ENCODE data around the gene OPN1MW2. TPM values are rescaled to one million over a fixed set of nuclear protein-coding genes. Genes with fewer than 3 reads are reported as not detected.
"Not testable (repeated sequence)": the region's sequence is repeated elsewhere in the genome, so short reads cannot be mapped to it uniquely, and the experiment has no call there.

Gene OPN1MW2
- not detected for polyA plus RNA-seq (2012; ENCODE audit: insufficient read depth, insufficient read length, low read depth)

DNA sequence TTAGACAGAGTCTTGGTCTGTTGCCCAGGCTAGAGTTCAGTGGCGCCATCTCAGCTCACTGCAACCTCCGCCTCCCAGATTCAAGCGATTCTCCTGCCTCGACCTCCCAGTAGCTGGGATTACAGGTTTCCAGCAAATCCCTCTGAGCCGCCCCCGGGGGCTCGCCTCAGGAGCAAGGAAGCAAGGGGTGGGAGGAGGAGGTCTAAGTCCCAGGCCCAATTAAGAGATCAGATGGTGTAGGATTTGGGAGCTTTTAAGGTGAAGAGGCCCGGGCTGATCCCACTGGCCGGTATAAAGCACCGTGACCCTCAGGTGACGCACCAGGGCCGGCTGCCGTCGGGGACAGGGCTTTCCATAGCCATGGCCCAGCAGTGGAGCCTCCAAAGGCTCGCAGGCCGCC, at the start of gene OPN1MW2:
Gene OPN1MW2, plus strand, starts transcription at position 301 of the 400 bp plus-strand sequence. Its CDS starts 60 bp downstream, at position 361.
- not testable (repeated sequence) for DNase-seq; H3K4me3 ChIP-seq (ENCODE audit: low read depth, low read length); H3K4me1 ChIP-seq; H3K27me3 ChIP-seq; H3K36me3 ChIP-seq; H3K9me3 ChIP-seq

DNA sequence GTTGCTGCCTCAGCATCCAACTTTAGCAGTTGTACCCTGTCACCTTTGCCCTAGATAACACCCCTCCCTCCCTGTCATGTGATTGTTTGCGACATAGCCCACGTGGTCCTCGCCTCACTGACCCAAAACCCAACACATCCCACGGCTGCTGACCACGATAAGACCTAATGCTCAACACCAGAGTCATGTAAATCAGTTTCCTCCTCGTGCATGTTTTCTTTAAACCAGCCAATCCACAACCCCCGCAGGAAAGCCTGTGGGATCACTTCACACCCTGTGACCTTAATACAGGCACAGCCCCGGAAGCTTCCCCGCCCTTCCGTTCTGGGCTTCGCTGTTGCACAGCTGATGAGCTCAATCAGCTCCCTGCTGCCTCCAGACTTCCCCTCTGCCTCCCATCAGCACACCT, 47.0 kb upstream of the OPN1MW2 start:
- not testable (repeated sequence) for H3K4me1 ChIP-seq; DNase-seq; H3K36me3 ChIP-seq; H3K27me3 ChIP-seq; H3K9me3 ChIP-seq; H3K4me3 ChIP-seq (ENCODE audit: low read depth, low read length)

- not testable (repeated sequence) for H3K27me3 ChIP-seq; H3K36me3 ChIP-seq; DNase-seq; H3K4me1 ChIP-seq; H3K9me3 ChIP-seq; H3K4me3 ChIP-seq (ENCODE audit: low read depth, low read length)
These were observed 45.2 kb upstream of the OPN1MW2 start for GRCh38 chrX:154174356-154174755.

DNA sequence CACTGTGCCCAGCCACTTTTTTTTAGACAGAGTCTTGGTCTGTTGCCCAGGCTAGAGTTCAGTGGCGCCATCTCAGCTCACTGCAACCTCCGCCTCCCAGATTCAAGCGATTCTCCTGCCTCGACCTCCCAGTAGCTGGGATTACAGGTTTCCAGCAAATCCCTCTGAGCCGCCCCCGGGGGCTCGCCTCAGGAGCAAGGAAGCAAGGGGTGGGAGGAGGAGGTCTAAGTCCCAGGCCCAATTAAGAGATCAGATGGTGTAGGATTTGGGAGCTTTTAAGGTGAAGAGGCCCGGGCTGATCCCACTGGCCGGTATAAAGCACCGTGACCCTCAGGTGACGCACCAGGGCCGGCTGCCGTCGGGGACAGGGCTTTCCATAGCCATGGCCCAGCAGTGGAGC, 37.3 kb upstream of the OPN1MW2 start, which contains the start of gene OPN1MW:
Gene OPN1MW, plus strand, starts transcription at position 301 of the 400 bp plus-strand sequence. Its CDS starts 82 bp downstream, at position 383.
- H3K27me3 ChIP-seq; H3K4me3 ChIP-seq (ENCODE audit: low read depth, low read length); H3K4me1 ChIP-seq; H3K9me3 ChIP-seq; DNase-seq; H3K36me3 ChIP-seq: not testable (repeated sequence)

- H3K9me3 ChIP-seq; H3K4me3 ChIP-seq (ENCODE audit: low read depth, low read length); H3K27me3 ChIP-seq; H3K36me3 ChIP-seq; H3K4me1 ChIP-seq; DNase-seq: not testable (repeated sequence)
These were observed 35.8 kb upstream of the OPN1MW2 start for GRCh38 chrX:154183794-154184193.

GRCh38 chrX:154192846-154193245, 26.7 kb upstream of the OPN1MW2 start:
- H3K27me3 ChIP-seq; H3K4me1 ChIP-seq; H3K4me3 ChIP-seq (ENCODE audit: low read depth, low read length); H3K9me3 ChIP-seq; DNase-seq; H3K36me3 ChIP-seq: not testable (repeated sequence)

GRCh38 chrX:154194316-154194715, 25.2 kb upstream of the OPN1MW2 start:
- H3K4me3 ChIP-seq (ENCODE audit: low read depth, low read length); H3K4me1 ChIP-seq; H3K27me3 ChIP-seq; H3K9me3 ChIP-seq; DNase-seq; H3K36me3 ChIP-seq: not testable (repeated sequence)

DNA sequence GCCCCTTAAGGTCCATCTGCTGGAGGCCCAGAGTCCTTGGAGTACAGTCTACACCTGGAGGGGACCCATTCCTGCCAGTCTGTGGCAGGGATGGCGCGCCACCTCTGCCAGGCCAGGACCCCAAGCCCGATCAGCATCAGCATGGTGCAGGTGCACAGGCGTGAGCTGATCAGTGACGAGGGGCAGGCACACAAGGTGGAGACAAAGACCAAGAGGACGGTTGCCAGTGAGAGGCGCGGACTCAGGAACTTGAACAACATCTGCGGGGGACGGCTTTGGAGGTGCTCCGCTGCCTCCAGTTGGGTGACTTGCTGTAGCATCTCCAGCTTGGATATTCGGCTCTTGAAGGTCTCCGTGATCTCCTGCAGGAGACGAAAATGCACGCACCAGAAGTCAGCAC, 23.1 kb upstream of the OPN1MW2 start:
- H3K4me3 ChIP-seq (ENCODE audit: low read depth, low read length); DNase-seq; H3K36me3 ChIP-seq; H3K9me3 ChIP-seq; H3K4me1 ChIP-seq; H3K27me3 ChIP-seq: not testable (repeated sequence)

DNA sequence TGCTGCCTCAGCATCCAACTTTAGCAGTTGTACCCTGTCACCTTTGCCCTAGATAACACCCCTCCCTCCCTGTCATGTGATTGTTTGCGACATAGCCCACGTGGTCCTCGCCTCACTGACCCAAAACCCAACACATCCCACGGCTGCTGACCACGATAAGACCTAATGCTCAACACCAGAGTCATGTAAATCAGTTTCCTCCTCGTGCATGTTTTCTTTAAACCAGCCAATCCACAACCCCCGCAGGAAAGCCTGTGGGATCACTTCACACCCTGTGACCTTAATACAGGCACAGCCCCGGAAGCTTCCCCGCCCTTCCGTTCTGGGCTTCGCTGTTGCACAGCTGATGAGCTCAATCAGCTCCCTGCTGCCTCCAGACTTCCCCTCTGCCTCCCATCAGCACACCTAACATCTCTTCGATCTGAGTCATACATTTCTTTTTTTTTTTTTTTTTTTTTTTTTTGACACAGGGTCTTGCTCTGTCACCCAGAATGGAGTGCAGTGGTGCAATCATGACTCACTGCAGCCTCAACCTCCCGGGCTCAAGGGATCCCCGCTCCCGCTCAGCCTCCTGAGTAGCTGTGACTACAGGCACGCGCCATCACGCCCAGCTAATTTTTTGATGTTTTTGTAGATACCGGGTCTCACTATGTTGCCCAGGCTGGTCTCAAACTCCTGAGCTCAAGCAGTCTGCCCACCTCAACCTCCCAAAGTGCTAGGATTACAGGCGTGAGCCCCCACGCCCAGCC, 9.7 kb upstream of the OPN1MW2 start:
- not testable (repeated sequence) for H3K4me3 ChIP-seq (ENCODE audit: low read depth, low read length); H3K27me3 ChIP-seq; H3K4me1 ChIP-seq; H3K36me3 ChIP-seq; H3K9me3 ChIP-seq; DNase-seq

GRCh38 chrX:154211057-154211456, 8.5 kb upstream of the OPN1MW2 start:
- not testable (repeated sequence) for H3K4me1 ChIP-seq; H3K4me3 ChIP-seq (ENCODE audit: low read depth, low read length); H3K27me3 ChIP-seq; H3K36me3 ChIP-seq; H3K9me3 ChIP-seq; DNase-seq

DNA sequence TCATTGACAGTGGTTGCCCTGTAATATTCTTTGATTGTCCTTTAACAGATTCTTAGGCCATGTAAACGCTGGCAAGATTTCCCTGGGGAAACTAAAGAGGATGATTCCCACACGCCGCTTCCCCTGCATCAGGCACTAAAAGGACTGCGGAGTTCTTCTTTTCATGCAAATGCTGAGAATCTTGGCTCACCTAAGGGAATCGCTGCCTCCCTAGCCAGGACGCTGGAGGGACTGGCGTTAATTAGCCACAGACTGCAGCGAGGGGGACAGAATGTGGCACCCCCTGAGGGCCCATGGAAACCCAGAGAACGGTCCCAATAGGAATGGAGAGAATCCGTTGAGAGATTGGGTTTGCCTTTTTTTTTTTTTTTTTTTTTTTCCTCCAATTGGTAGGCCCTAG, 8.1 kb upstream of the OPN1MW2 start:
- not testable (repeated sequence) for H3K36me3 ChIP-seq; H3K27me3 ChIP-seq; H3K4me1 ChIP-seq; H3K4me3 ChIP-seq (ENCODE audit: low read depth, low read length); DNase-seq; H3K9me3 ChIP-seq

DNA sequence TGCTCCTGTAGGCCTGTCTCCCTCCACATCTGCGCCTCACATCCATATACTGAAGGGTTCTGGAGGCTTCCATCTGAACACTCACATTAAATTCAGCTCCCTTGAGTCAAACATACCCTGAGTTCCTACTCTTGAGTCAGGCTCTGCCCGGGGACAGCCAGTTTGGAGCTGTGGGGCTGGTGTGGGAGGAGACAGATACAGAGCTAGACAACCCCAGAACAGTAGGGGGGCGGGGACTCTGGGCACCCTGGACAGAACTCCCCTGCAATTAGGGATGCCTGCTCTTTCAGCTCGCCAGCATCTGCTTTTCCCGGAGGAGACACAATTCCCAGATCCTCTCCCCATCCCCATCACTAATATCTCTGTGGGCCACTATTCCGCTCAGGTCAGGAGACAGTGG, 5.7 kb downstream of the OPN1MW2 start:
- not testable (repeated sequence) for DNase-seq, H3K9me3 ChIP-seq

DNA sequence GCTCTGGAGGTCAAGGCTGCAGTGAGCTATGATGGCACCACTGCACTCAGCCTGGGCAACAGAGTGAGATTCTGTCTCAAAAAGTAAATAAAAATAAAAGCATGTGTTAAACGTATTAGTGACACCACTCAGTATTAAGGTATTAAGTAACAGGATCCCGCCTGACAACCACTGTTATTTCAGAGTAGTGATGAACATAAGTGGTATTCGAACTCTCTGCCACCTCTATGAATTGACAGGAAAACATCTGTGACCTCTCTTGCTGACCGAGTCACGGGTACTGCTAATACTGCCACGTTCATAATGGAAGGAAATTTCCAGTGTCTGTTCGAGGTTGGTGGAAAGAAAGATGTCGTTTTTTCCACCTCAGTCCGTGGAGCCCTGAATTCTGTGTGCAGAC, 7.2 kb downstream of the OPN1MW2 start:
- not testable (repeated sequence) for H3K9me3 ChIP-seq; H3K4me3 ChIP-seq (ENCODE audit: low read depth, low read length); H3K27me3 ChIP-seq; H3K4me1 ChIP-seq; H3K36me3 ChIP-seq; DNase-seq

More for the DNA sequence above, 5.7 kb downstream of the OPN1MW2 start:
- not testable (repeated sequence) for H3K27me3 ChIP-seq; H3K4me3 ChIP-seq (ENCODE audit: low read depth, low read length); H3K4me1 ChIP-seq; H3K36me3 ChIP-seq

DNA sequence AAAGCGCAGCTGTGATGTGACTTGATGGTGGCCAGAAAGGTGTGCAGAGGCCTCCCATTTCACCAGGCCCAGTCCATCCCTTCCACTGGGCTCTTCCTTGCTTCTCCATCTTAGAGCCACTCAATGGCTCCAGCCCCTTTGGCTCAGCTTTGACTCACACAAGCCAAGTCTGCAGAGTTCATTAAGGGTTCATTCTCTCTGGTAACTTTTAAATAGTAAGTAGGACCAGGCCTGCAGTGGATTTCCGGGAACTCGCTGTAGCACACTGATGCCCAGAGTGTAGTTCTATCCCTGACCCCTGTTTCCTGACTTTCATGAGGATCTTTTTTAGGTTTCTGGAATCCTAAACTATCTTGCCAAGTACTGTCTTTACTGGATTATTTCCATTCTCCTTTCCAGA, 11.9 kb downstream of the OPN1MW2 start:
- H3K27me3 ChIP-seq; H3K4me1 ChIP-seq; H3K4me3 ChIP-seq (ENCODE audit: low read depth, low read length); H3K9me3 ChIP-seq; DNase-seq; H3K36me3 ChIP-seq: not testable (repeated sequence)

DNA sequence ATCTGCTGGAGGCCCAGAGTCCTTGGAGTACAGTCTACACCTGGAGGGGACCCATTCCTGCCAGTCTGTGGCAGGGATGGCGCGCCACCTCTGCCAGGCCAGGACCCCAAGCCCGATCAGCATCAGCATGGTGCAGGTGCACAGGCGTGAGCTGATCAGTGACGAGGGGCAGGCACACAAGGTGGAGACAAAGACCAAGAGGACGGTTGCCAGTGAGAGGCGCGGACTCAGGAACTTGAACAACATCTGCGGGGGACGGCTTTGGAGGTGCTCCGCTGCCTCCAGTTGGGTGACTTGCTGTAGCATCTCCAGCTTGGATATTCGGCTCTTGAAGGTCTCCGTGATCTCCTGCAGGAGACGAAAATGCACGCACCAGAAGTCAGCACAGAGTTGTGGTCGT, 14.1 kb downstream of the OPN1MW2 start:
- not testable (repeated sequence) for H3K9me3 ChIP-seq; H3K27me3 ChIP-seq; DNase-seq; H3K4me3 ChIP-seq (ENCODE audit: low read depth, low read length); H3K4me1 ChIP-seq; H3K36me3 ChIP-seq

- H3K9me3 ChIP-seq; H3K36me3 ChIP-seq; H3K4me1 ChIP-seq; H3K4me3 ChIP-seq (ENCODE audit: low read depth, low read length); H3K27me3 ChIP-seq; DNase-seq: not testable (repeated sequence)
These were observed 19.5 kb downstream of the OPN1MW2 start for GRCh38 chrX:154238939-154239559.

All from BE2C (cell line).